ENCODE measurements around the gene NAALADL2.

The NAALADL2 gene

GRCh38 chr3:175651716-175652115, 792.6 kb downstream of the NAALADL2 start:
- CTCF ChIA-PET: no interaction called here
- POLR2A ChIA-PET: no interaction called here
- TF ChIP-seq CTCF (IDR thresholded peaks at IDR 0.05; ENCODE audit: control extremely low read depth, extremely low read depth, low read depth, missing control alignments): no peak
- no peak for DNase-seq (ENCODE audit: extremely low spot score)

- TF ChIP-seq CTCF (IDR thresholded peaks at IDR 0.05; ENCODE audit: control extremely low read depth, extremely low read depth, low read depth, missing control alignments): no peak
- DNase-seq (ENCODE audit: extremely low spot score): no peak
- CTCF ChIA-PET: no interaction called here
- POLR2A ChIA-PET: no interaction called here
Observed at GRCh38 chr3:175655351-175655750, 796.2 kb downstream of the NAALADL2 start.

- TF ChIP-seq CTCF (IDR thresholded peaks at IDR 0.05; ENCODE audit: control extremely low read depth, extremely low read depth, low read depth, missing control alignments): no peak
- POLR2A ChIA-PET: no interaction called here
- CTCF ChIA-PET: no interaction called here
- DNase-seq (ENCODE audit: extremely low spot score): no peak
Observed at GRCh38 chr3:175656461-175656860, 797.3 kb downstream of the NAALADL2 start.

GRCh38 chr3:175659670-175660350, 800.7 kb downstream of the NAALADL2 start:
- CTCF ChIA-PET: no interaction called here
- POLR2A ChIA-PET: no interaction called here
- TF ChIP-seq CTCF (IDR thresholded peaks at IDR 0.05; ENCODE audit: control extremely low read depth, extremely low read depth, low read depth, missing control alignments): no peak
- no peak for DNase-seq (ENCODE audit: extremely low spot score)

GRCh38 chr3:175662815-175663214, 803.7 kb downstream of the NAALADL2 start:
- POLR2A ChIA-PET: no interaction called here
- CTCF ChIA-PET: no interaction called here
- no peak for DNase-seq (ENCODE audit: extremely low spot score)
- TF ChIP-seq CTCF (IDR thresholded peaks at IDR 0.05; ENCODE audit: control extremely low read depth, extremely low read depth, low read depth, missing control alignments): no peak

- ChIA-PET POLR2A (no interaction called here), CTCF (interaction anchor here (1.2 kb wide), 1 partner anchor 14 kb away, joined by 3 read pairs; no protein-coding TSS in a partner anchor)
- no peak for DNase-seq (ENCODE audit: extremely low spot score)
- TF ChIP-seq CTCF (IDR thresholded peaks at IDR 0.05; ENCODE audit: control extremely low read depth, extremely low read depth, low read depth, missing control alignments): no peak
Observed at GRCh38 chr3:175664911-175665310, 805.8 kb downstream of the NAALADL2 start.

Data from GM10248 (cell line).